DOHH2 (cell line): ENCODE data around the gene ARID1B.

Source experiments
- H3F3A ChIP-seq: fragments of 200-600 bp; sonication (generic), shearing (Covaris generic); 2 replicates; pipeline ENCODE4 v1.6.0; 2016; ENCODE audit warnings: antibody characterized with exemption, mild to moderate bottlenecking; ENCODE audit not compliant: control insufficient read depth, insufficient read depth
- H3K27ac ChIP-seq: fragments of 200-600 bp; sonication (generic); 2 replicates; pipeline ENCODE4 v1.5.1; 2014; ENCODE audit warnings: low read depth, mild to moderate bottlenecking, low read length, moderate library complexity
- H3K27me3 ChIP-seq: fragments of 200-600 bp; sonication (generic); 2 replicates; pipeline ENCODE4 v1.6.1; 2014; ENCODE audit warnings: mild to moderate bottlenecking, low read length, mixed read lengths; ENCODE audit not compliant: control insufficient read depth
- H3K36me3 ChIP-seq: fragments of 200-600 bp; sonication (generic); 2 replicates; pipeline ENCODE4 v1.6.1; 2014; ENCODE audit warnings: mild to moderate bottlenecking, low read length, moderate library complexity, mixed read lengths; ENCODE audit not compliant: control insufficient read depth
- H3K4me1 ChIP-seq: fragments of 200-600 bp; sonication (generic); 2 replicates; pipeline ENCODE4 v1.6.1; 2014; ENCODE audit warnings: mild to moderate bottlenecking, low read length, mixed read lengths; ENCODE audit not compliant: control insufficient read depth
- H3K4me2 ChIP-seq: fragments of 200-600 bp; sonication (generic); 2 replicates; pipeline ENCODE4 v1.6.0; 2014; ENCODE audit warnings: mild to moderate bottlenecking, low read length, moderate library complexity
- H3K4me3 ChIP-seq: fragments of 200-600 bp; sonication (generic); 2 replicates; pipeline ENCODE4 v1.5.1; 2014; ENCODE audit warnings: mild to moderate bottlenecking, low read length, mixed read lengths
- H3K79me2 ChIP-seq: fragments of 200-600 bp; sonication (generic); 2 replicates; pipeline ENCODE4 v1.6.1; 2014; ENCODE audit warnings: mild to moderate bottlenecking, low read length, mixed read lengths; ENCODE audit not compliant: control insufficient read depth
- H3K9me2 ChIP-seq: fragments of 200-600 bp; sonication (generic); replicated peaks from 2 replicates; pipeline ENCODE4 v1.6.1; 2014; ENCODE audit warnings: mild to moderate bottlenecking, low read length, mixed read lengths; ENCODE audit not compliant: control insufficient read depth
- H3K9me3 ChIP-seq: fragments of 200-600 bp; sonication (generic); 2 replicates; pipeline ENCODE4 v1.6.1; 2014; ENCODE audit warnings: antibody characterized with exemption, low read length, mixed read lengths; ENCODE audit not compliant: control insufficient read depth, insufficient read depth
- H4K20me1 ChIP-seq: fragments of 200-600 bp; sonication (generic); 2 replicates; pipeline ENCODE4 v1.6.0; 2014; ENCODE audit warnings: low read depth, mild to moderate bottlenecking, antibody characterized with exemption, low read length, moderate library complexity; ENCODE audit not compliant: control insufficient read depth, insufficient read depth
- CTCF ChIP-seq: fragments of 200-600 bp; sonication (generic); IDR thresholded peaks from one replicate; pipeline ENCODE4 v1.5.1; 2014; ENCODE audit warnings: antibody characterized with exemption, mild to moderate bottlenecking, low read depth, low read length; ENCODE audit not compliant: poor library complexity, severe bottlenecking
- EZH2phosphoT487 ChIP-seq: fragments of 200-600 bp; sonication (generic); IDR thresholded peaks from 2 replicates; pipeline ENCODE4 v1.6.1; 2017; ENCODE audit warnings: borderline replicate concordance, mild to moderate bottlenecking, antibody characterized with exemption, low read length, moderate library complexity, mixed read lengths

Gene ARID1B

GRCh38 chr6:157093536-157093935 is 316.4 kb downstream of the ARID1B start:
- Histone ChIP-seq H3K4me2 (no peak overlapping the region), H3K79me2 (no peaks in the 10 kb centered on the region; the same call in 1 of the 2 replicates), H3K36me3 (peaks cover 43% of the 10 kb centered on the region), H3K27me3 (no peaks in the 10 kb centered on the region), H3K4me3 (no peak overlapping the region), H3K4me1 (no peaks in the 10 kb centered on the region), H3K9me3 (no peaks in the 10 kb centered on the region), H4K20me1 (no peaks in the 10 kb centered on the region), H3K9me2 (no peaks in the 10 kb centered on the region), H3F3A (no peaks in the 10 kb centered on the region), H3K27ac (no peak overlapping the region)
- TF ChIP-seq EZH2phosphoT487 (no peak), CTCF (no peak)

- no peaks in the 10 kb centered on the region for H3K9me2 ChIP-seq
- H3K9me3 ChIP-seq = no peaks in the 10 kb centered on the region
- no peaks in the 10 kb centered on the region for H3K4me1 ChIP-seq
- H3K27ac ChIP-seq = no peak overlapping the region
- no peaks in the 10 kb centered on the region for H3K27me3 ChIP-seq
- H4K20me1 ChIP-seq = no peaks in the 10 kb centered on the region
- no peak overlapping the region for H3K4me2 ChIP-seq
- H3F3A ChIP-seq = no peaks in the 10 kb centered on the region
- TF ChIP-seq EZH2phosphoT487 (no peak), CTCF (no peak)
- H3K36me3 ChIP-seq = peaks cover 42% of the 10 kb centered on the region
- no peak overlapping the region for H3K4me3 ChIP-seq
- no peaks in the 10 kb centered on the region; the same call in 1 of the 2 replicates for H3K79me2 ChIP-seq
Observed at GRCh38 chr6:157094038-157094437, 316.9 kb downstream of the ARID1B start.

DNA sequence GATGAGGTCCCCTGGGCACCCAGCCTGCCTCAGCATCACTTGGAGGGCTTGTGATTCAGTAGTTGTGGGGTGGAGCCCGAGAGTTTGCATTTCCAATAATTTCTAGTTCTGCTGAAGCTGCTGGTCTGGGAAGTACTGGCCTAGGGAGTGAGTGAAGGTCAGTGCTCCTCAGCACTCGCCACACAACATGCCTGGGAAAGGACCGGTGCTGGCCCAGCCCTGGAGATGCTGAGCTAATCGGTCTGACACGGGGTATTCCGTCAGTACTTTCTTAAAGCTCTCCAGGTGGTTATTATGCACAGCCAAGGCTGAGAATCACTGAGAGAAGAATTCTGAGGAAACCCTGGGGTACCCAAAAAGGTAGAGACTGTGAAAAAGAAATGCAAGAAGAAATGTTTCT is 317.9 kb downstream of the ARID1B start:
- no peak overlapping the region for H3K4me3 ChIP-seq
- TF ChIP-seq CTCF = no peak
- no peak for TF ChIP-seq EZH2phosphoT487
- no peaks in the 10 kb centered on the region for H4K20me1 ChIP-seq

GRCh38 chr6:157095569-157095968 is 318.4 kb downstream of the ARID1B start:
- H3K4me1 ChIP-seq = no peaks in the 10 kb centered on the region
- H3K79me2 ChIP-seq = no peaks in the 10 kb centered on the region; the same call in 1 of the 2 replicates
- H3K27me3 ChIP-seq = no peaks in the 10 kb centered on the region
- H3F3A ChIP-seq = no peaks in the 10 kb centered on the region
- H4K20me1 ChIP-seq = no peaks in the 10 kb centered on the region
- no peaks in the 10 kb centered on the region for H3K9me2 ChIP-seq
- no peak overlapping the region for H3K27ac ChIP-seq
- H3K36me3 ChIP-seq = peaks cover 38% of the 10 kb centered on the region
- TF ChIP-seq CTCF (no peak), EZH2phosphoT487 (no peak)
- no peaks in the 10 kb centered on the region for H3K9me3 ChIP-seq
- H3K4me2 ChIP-seq = no peak overlapping the region
- no peak overlapping the region for H3K4me3 ChIP-seq

More for the DNA sequence above, 317.9 kb downstream of the ARID1B start:
- Histone ChIP-seq H3K27me3 (no peaks in the 10 kb centered on the region), H3K9me2 (no peaks in the 10 kb centered on the region), H3K36me3 (peaks cover 37% of the 10 kb centered on the region), H3K79me2 (no peaks in the 10 kb centered on the region; the same call in 1 of the 2 replicates), H3K4me1 (no peaks in the 10 kb centered on the region), H3K4me2 (no peak overlapping the region), H3K27ac (no peak overlapping the region), H3K9me3 (no peaks in the 10 kb centered on the region), H3F3A (no peaks in the 10 kb centered on the region)
